GM12878 (cell line): Measurements from ENCODE around the gene MCC. TPM values are rescaled to one million over a fixed set of nuclear protein-coding genes. Genes with fewer than 3 reads are reported as not detected.

ENCODE experiments used
- ATAC-seq: fragments of 200-7000 bp; cut with Tn5 transposase; 3 replicates; pipeline ENCODE4 v1.9.1; 2020; ENCODE audit warnings: mild to moderate bottlenecking, moderate library complexity
- BruUV-seq: library from RNA; stranded (reverse); fragments of 400-500 nt; replicated peaks from 2 replicates; lab custom pipeline; 2021; lab: Mats Ljungman, UMichigan
- CTCF ChIA-PET: fragments of 300-600 bp; sonication (Branson Sonifier 250); formaldehyde crosslinking; extraction: SDS; loops from one replicate; lab custom pipeline; 2021; ENCODE audit warnings: inconsistent platforms; lab: Yijun Ruan, JAX
- POLR2A ChIA-PET: fragments of 350-600 bp; formaldehyde crosslinking; extraction: SDS; loops from one replicate; lab custom pipeline; 2021; ENCODE audit warnings: inconsistent platforms; lab: Charles Lee
- RAD21 ChIA-PET: fragments of 300-600 bp; sonication (Branson Sonifier 250); formaldehyde crosslinking; loops from one replicate; lab custom pipeline; 2023; ENCODE audit warnings: antibody characterized with exemption; ENCODE audit not compliant: unreplicated experiment; lab: Charles Lee
- SMC1A ChIA-PET: fragments of 300-600 bp; sonication (Branson Sonifier 250); formaldehyde crosslinking; loops from one replicate; lab custom pipeline; 2023; ENCODE audit not compliant: unreplicated experiment, uncharacterized antibody; lab: Charles Lee
- DNase-seq: peaks from one replicate; pipeline ENCODE4 v3.0.0-alpha.2; 2011; ENCODE audit warnings: low read depth, low spot score
- FAIRE-seq: peaks from 3 replicates; lab custom pipeline; 2011; peaks lifted over from hg19 to GRCh38; lab: Jason Lieb, UNC
- H2AFZ ChIP-seq: 2 replicates; pipeline ENCODE4 v1.6.0; 2011; ENCODE audit warnings: low read depth, low read length, control low read depth; ENCODE audit not compliant: control insufficient read depth
- H3K27ac ChIP-seq: 2 replicates; pipeline ENCODE4 v1.5.1; 2011; ENCODE audit warnings: control low read depth; ENCODE audit not compliant: control insufficient read depth, insufficient read depth
- H3K27me3 ChIP-seq, 2 experiments: replicated peaks in 1 of 2; 2 replicates each; pipeline versions ENCODE4 v1.6.0 to v1.6.1; 2011; ENCODE audit warnings: low read length in 1 of 2; ENCODE audit not compliant: control insufficient read depth in 2 of 2, insufficient read depth in 2 of 2
- H3K36me3 ChIP-seq, 2 experiments: 2 replicates each; pipeline ENCODE4 v1.5.1; 2011; ENCODE audit warnings: low read length in 1 of 2; ENCODE audit not compliant: control insufficient read depth in 2 of 2, insufficient read depth in 2 of 2
- H3K4me1 ChIP-seq: 2 replicates; pipeline ENCODE4 v1.6.1; 2011; ENCODE audit warnings: mild to moderate bottlenecking, low read length, moderate library complexity, mixed read lengths; ENCODE audit not compliant: control insufficient read depth, insufficient read depth
- H3K4me2 ChIP-seq: 2 replicates; pipeline ENCODE4 v1.6.0; 2011; ENCODE audit warnings: control low read depth; ENCODE audit not compliant: control insufficient read depth, insufficient read depth
- H3K4me3 ChIP-seq: fragments of 200-600 bp; sonication (generic); 2 replicates; pipeline ENCODE4 v1.5.1; 2016
- H3K79me2 ChIP-seq: 2 replicates; pipeline ENCODE4 v1.6.0; 2011; ENCODE audit warnings: low read length; ENCODE audit not compliant: control insufficient read depth, insufficient read depth
- H3K9ac ChIP-seq: 2 replicates; pipeline ENCODE4 v1.8.0; 2011; ENCODE audit warnings: low read length, control low read depth, mixed read lengths; ENCODE audit not compliant: control insufficient read depth, insufficient read depth
- H3K9me3 ChIP-seq: replicated peaks from 3 replicates; pipeline ENCODE4 v1.5.1; 2011; ENCODE audit warnings: mild to moderate bottlenecking, low read length; ENCODE audit not compliant: control insufficient read depth, insufficient read depth
- H4K20me1 ChIP-seq: 2 replicates; pipeline ENCODE4 v1.6.0; 2011; ENCODE audit not compliant: control insufficient read depth, insufficient read depth
- NKRF ChIP-seq: fragments of 450-650 bp; conservative IDR thresholded peaks from 2 replicates; pipeline ENCODE4 v1.6.1; 2017; ENCODE audit warnings: mild to moderate bottlenecking, moderate library complexity
- PRDM15 ChIP-seq: fragments of 450-650 bp; formaldehyde crosslinking; IDR thresholded peaks from 2 replicates; pipeline ENCODE4 v1.4.0; 2020; ENCODE audit warnings: mild to moderate bottlenecking, moderate library complexity
- SIX5 ChIP-seq: IDR thresholded peaks from 2 replicates; pipeline ENCODE4 v1.6.1; 2011; ENCODE audit warnings: mild to moderate bottlenecking, low read depth, low read length, moderate library complexity; ENCODE audit not compliant: severe bottlenecking
- SMAD5 ChIP-seq: IDR thresholded peaks from 2 replicates; pipeline ENCODE4 v1.6.1; 2016; ENCODE audit warnings: antibody characterized with exemption, low read depth
- WRNIP1 ChIP-seq: IDR thresholded peaks from 2 replicates; pipeline ENCODE4 v1.6.1; 2011; ENCODE audit warnings: low read depth, low read length, improper control_type of control experiment, borderline replicate concordance
- ZBTB11 ChIP-seq: fragments of 450-650 bp; formaldehyde crosslinking; IDR thresholded peaks from 2 replicates; pipeline ENCODE4 v1.5.0; 2022; ENCODE audit warnings: mild to moderate bottlenecking, missing genetic modification characterization
- WGBS: methylation state at CpG from one replicate; pipeline ENCODE4 v1.1.6; 2016; ENCODE audit warnings: low lambda C conversion rate; ENCODE audit not compliant: insufficient replicate concordance, insufficient coverage; ENCODE audit errors: missing lambda C conversion rate; 5-methylcytosine and 5-hydroxymethylcytosine counted together
- in situ Hi-C: fragments of 300-500 bp; cut with MboI; formaldehyde crosslinking; loops from 9 replicates; pipeline ENCODE4 v1.14.3; 2018; ENCODE audit warnings: mixed read lengths
- intact Hi-C: fragments of 100-400 bp; cut with micrococcal nuclease; formaldehyde crosslinking; loops from one replicate; pipeline ENCODE4 v1.14.2; 2022; ENCODE audit not compliant: unreplicated experiment
- polyA plus RNA-seq, 11 experiments: library from polyadenylated mRNA; depleted of rRNA in 4 of 11; unstranded in 6 of 11; stranded (reverse) in 5 of 11; fragments of >200 nt; fragmentation: Nextera tagmentation in 4 of 11; fragmentation: Illumina TruSeq in 1 of 11; extraction: Ambion mirVana in 4 of 11; extraction: Trizol in 1 of 11; gene quantifications; 1 replicate in 1 of 11; 2 replicates in 10 of 11; pipeline versions ENCODE4 v1.2.1 to v1.2.3, GENCODE V29; 2011 to 2016; ENCODE audit warnings: inconsistent platforms in 2 of 11, missing spikeins in 2 of 11, low read depth in 1 of 11
- total RNA-seq, 4 experiments: library from RNA; depleted of rRNA in 3 of 4; stranded (reverse); fragments of >200 nt in 3 of 4; fragmentation: Illumina TruSeq in 1 of 4; extraction: Trizol in 1 of 4; gene quantifications; 2 replicates each; pipeline versions ENCODE4 v1.2.1 to v1.2.3, GENCODE V29; 2013 to 2021
- TF ChIP-seq, protein P1 (sequence below): IDR thresholded peaks from 2 replicates; pipeline ENCODE4 v1.6.1; 2012; ENCODE audit warnings: low read depth, low read length, improper control_type of control experiment

Gene MCC
- total and polyA plus RNA-seq, 10 of the 15 experiments (the other 5 are each of a cell fraction or from before 2014, with no cell fraction given), result 0.03 to 0.86 (median 0.16) TPM

DNA sequence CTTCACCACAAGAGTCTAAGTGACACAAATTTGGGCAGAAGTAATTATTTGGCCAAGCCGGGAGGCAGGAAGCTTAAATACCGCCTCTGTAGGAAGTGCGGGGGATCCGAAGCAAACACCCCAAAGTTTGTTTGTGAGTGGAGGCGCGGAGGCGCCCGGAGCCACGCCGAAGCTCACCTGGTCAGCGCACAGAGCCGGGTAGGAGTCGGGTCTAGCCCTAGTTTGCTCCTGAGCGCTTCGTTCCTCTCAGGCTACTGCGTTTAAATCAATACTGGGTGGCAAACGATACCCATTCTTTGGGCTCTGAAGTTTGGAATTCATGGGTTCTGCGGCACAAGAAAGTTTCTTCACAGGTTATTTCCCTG is 855 bp downstream of the MCC start (continued):
- no peak for TF ChIP-seq NKRF
- TF ChIP-seq, all 136 proteins: peak for 0

DNA sequence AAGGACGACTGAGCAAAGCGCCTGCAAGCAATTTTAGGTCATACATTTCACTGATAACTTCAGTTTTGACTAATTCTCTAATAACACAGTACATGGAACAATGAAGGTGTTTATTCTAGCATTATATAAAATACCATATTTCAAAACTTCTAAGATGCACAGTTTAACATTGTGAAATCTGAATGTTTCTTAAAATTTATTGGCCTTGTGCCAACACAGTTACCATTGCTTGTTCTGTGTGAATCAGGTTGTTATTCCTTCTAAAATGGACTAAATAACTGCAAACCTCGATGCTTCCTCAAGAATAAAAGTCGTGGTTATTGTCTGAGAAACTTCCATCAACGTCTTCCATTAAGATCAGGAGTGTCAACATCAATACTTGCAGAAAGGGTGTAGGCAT is 8.0 kb downstream of the MCC start:
- no peak overlapping the region for H2AFZ ChIP-seq
- in situ Hi-C loops, result no loop called here
- H3K4me3 ChIP-seq, result no peak overlapping the region
- no peaks in the 10 kb centered on the region for H3K36me3 ChIP-seq
- intact Hi-C loops, result no loop called here
- ChIA-PET CTCF (no interaction called here), POLR2A (no interaction called here), RAD21 (no interaction called here), SMC1A (no interaction called here)
- H4K20me1 ChIP-seq, result no peaks in the 10 kb centered on the region; the same call in 1 of the 2 replicates
- DNase-seq (no peak), ATAC-seq (no peak), FAIRE-seq (no peak)
- no peaks in the 10 kb centered on the region for H3K9me3 ChIP-seq
- no peak overlapping the region for H3K4me2 ChIP-seq
- H3K4me1 ChIP-seq, result no peaks in the 10 kb centered on the region
- H3K79me2 ChIP-seq, result no peaks in the 10 kb centered on the region
- H3K27ac ChIP-seq, result no peak overlapping the region
- no TSS peak for BruUV-seq
- 8% methylated on average over 5 of the region's 5 CpGs for WGBS
- TF ChIP-seq SIX5 (no peak), WRNIP1 (no peak), SMAD5 (no peak), PRDM15 (CRISPR knock-in tag) (no peak), ZBTB11 (CRISPR knock-in tag) (no peak)
- TF ChIP-seq, protein P1, sequence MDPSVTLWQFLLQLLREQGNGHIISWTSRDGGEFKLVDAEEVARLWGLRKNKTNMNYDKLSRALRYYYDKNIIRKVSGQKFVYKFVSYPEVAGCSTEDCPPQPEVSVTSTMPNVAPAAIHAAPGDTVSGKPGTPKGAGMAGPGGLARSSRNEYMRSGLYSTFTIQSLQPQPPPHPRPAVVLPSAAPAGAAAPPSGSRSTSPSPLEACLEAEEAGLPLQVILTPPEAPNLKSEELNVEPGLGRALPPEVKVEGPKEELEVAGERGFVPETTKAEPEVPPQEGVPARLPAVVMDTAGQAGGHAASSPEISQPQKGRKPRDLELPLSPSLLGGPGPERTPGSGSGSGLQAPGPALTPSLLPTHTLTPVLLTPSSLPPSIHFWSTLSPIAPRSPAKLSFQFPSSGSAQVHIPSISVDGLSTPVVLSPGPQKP, result no peak
- no peaks in the 10 kb centered on the region for H3K27me3 ChIP-seq
- H3K9ac ChIP-seq, result no peak overlapping the region
